SK-N-SH treated with all-trans-retinoic acid at 6 μM for 48 hours (cell line): ENCODE measurements around the gene TECTB.

Experiments
- CREB5 ChIP-seq: fragments of 250-450 bp; sonication (Bioruptor Pico); IDR thresholded peaks from 2 replicates; pipeline ENCODE4 v1.5.1; 2020; ENCODE audit warnings: low read depth, mild to moderate bottlenecking, moderate library complexity
- CSDC2 ChIP-seq: fragments of 250-450 bp; sonication (Bioruptor Pico); IDR thresholded peaks from 2 replicates; pipeline ENCODE4 v1.5.0; 2020; ENCODE audit warnings: mild to moderate bottlenecking, moderate library complexity
- PPARA ChIP-seq: fragments of 250-450 bp; sonication (Bioruptor Pico); IDR thresholded peaks from 2 replicates; pipeline ENCODE4 v1.5.0; 2020; ENCODE audit warnings: mild to moderate bottlenecking, borderline replicate concordance
- RARB ChIP-seq: fragments of 250-450 bp; sonication (Bioruptor Pico); IDR thresholded peaks from 2 replicates; pipeline ENCODE4 v1.8.0; 2021; ENCODE audit warnings: mild to moderate bottlenecking, moderate library complexity
- TSHZ2 ChIP-seq: fragments of 250-450 bp; sonication (Bioruptor Pico); IDR thresholded peaks from 2 replicates; pipeline ENCODE4 v1.5.0; 2020; ENCODE audit warnings: mild to moderate bottlenecking, moderate library complexity
- ZC3H10 ChIP-seq: fragments of 250-450 bp; sonication (Bioruptor Pico); IDR thresholded peaks from 2 replicates; pipeline ENCODE4 v1.5.1; 2021; ENCODE audit warnings: mild to moderate bottlenecking, moderate library complexity
- ZFP3 ChIP-seq: fragments of 250-450 bp; sonication (Bioruptor Pico); IDR thresholded peaks from 2 replicates; pipeline ENCODE4 v1.5.0; 2020; ENCODE audit warnings: mild to moderate bottlenecking, moderate library complexity
- ZFP30 ChIP-seq: fragments of 450-650 bp; formaldehyde crosslinking; IDR thresholded peaks from 2 replicates; pipeline ENCODE4 v1.5.0; 2022; ENCODE audit warnings: mild to moderate bottlenecking, moderate library complexity
- ZNF565 ChIP-seq: fragments of 450-650 bp; formaldehyde crosslinking; conservative IDR thresholded peaks from 2 replicates; pipeline ENCODE4 v1.5.0; 2020; ENCODE audit warnings: low read depth, mild to moderate bottlenecking, moderate library complexity
- TF ChIP-seq, protein P1 (sequence below): fragments of 250-450 bp; sonication (Bioruptor Pico); IDR thresholded peaks from 2 replicates; pipeline ENCODE4 v1.8.0; 2020; ENCODE audit warnings: mild to moderate bottlenecking, moderate library complexity, borderline replicate concordance
- TF ChIP-seq, protein P2 (sequence below): fragments of 250-450 bp; sonication (Bioruptor Pico); IDR thresholded peaks from 2 replicates; pipeline ENCODE4 v1.8.0; 2021; ENCODE audit warnings: low read depth, mild to moderate bottlenecking, moderate library complexity, borderline replicate concordance

DNA sequence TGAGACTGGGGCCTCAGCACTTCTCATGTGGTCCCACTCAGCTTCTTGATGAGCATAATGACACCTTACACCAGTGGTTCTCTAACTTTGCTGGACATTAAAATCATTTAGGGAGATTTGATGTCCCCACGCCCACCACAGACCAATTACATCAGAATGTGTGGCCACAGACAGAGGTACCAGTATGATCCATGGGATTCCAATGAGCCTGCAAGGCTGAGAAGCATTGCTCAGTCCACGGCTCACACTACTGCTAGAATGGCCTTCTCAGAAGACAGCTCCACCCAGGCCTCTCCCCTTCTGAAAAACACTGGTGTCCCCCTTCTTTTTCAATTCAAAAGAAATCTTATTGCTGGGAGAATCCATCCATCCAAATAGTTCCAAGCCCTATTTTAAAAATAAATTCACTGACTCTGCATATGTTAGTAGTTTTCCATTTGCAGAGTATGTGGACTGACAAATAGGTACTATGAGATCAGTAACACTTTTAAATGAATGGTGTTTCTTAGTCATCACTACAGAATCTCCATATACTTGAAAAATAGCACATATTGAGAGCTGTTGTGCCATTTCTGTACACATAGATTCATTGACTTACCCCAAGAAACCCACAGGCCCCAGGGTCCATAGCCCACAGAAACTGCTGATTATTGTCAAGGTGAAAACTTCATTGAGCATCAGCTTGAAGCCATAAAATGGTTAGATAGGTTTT is 34.5 kb upstream of the TECTB start:
- TF ChIP-seq CSDC2 (CRISPR knock-in tag): no peak
- no peak for TF ChIP-seq CREB5 (CRISPR knock-in tag)
- no peak for TF ChIP-seq RARB (CRISPR knock-in tag)
- TF ChIP-seq, protein P1, sequence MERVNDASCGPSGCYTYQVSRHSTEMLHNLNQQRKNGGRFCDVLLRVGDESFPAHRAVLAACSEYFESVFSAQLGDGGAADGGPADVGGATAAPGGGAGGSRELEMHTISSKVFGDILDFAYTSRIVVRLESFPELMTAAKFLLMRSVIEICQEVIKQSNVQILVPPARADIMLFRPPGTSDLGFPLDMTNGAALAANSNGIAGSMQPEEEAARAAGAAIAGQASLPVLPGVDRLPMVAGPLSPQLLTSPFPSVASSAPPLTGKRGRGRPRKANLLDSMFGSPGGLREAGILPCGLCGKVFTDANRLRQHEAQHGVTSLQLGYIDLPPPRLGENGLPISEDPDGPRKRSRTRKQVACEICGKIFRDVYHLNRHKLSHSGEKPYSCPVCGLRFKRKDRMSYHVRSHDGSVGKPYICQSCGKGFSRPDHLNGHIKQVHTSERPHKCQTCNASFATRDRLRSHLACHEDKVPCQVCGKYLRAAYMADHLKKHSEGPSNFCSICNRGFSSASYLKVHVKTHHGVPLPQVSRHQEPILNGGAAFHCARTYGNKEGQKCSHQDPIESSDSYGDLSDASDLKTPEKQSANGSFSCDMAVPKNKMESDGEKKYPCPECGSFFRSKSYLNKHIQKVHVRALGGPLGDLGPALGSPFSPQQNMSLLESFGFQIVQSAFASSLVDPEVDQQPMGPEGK (CRISPR knock-in tag): no peak
- TF ChIP-seq, protein P2, sequence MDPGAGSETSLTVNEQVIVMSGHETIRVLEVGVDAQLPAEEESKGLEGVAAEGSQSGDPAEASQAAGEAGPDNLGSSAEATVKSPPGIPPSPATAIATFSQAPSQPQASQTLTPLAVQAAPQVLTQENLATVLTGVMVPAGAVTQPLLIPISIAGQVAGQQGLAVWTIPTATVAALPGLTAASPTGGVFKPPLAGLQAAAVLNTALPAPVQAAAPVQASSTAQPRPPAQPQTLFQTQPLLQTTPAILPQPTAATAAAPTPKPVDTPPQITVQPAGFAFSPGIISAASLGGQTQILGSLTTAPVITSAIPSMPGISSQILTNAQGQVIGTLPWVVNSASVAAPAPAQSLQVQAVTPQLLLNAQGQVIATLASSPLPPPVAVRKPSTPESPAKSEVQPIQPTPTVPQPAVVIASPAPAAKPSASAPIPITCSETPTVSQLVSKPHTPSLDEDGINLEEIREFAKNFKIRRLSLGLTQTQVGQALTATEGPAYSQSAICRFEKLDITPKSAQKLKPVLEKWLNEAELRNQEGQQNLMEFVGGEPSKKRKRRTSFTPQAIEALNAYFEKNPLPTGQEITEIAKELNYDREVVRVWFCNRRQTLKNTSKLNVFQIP: no peak
- no peak for TF ChIP-seq ZFP30 (CRISPR knock-in tag)
- no peak for TF ChIP-seq ZFP3 (CRISPR knock-in tag)
- no peak for TF ChIP-seq PPARA
- TF ChIP-seq ZC3H10: no peak
- TF ChIP-seq ZNF565 (CRISPR knock-in tag): no peak
- TF ChIP-seq TSHZ2 (CRISPR knock-in tag): no peak
